Measurements from ENCODE around the gene CD320.

GRCh38 chr19:8336072-8336569, 28.0 kb upstream of the CD320 start:
- no peak for TF ChIP-seq CTCF (IDR thresholded peaks at IDR 0.05; ENCODE audit: poor library complexity)
- no peak for TF ChIP-seq EZH2 (IDR thresholded peaks at IDR 0.05; ENCODE audit: borderline replicate concordance)
